HEK293 (cell line): ENCODE results near the gene TPMT.

ENCODE experiments used
- FEZF1 ChIP-seq: fragments of 450-650 bp; formaldehyde crosslinking; IDR thresholded peaks from 2 replicates; pipeline ENCODE4 v1.5.1; 2016; ENCODE audit warnings: missing biosample characterization, missing genetic modification characterization
- HOXA7 ChIP-seq: sonication (generic); formaldehyde crosslinking; IDR thresholded peaks from 2 replicates; pipeline ENCODE4 v1.8.1; 2022; ENCODE audit warnings: missing genetic modification reagents, borderline replicate concordance
- HOXD13 ChIP-seq: sonication (generic); formaldehyde crosslinking; IDR thresholded peaks from 2 replicates; pipeline ENCODE4 v1.8.0; 2022; ENCODE audit warnings: missing genetic modification reagents, borderline replicate concordance
- KLF10 ChIP-seq: fragments of 450-650 bp; IDR thresholded peaks from 2 replicates; pipeline ENCODE4 v1.5.1; 2018; ENCODE audit warnings: missing biosample characterization, mild to moderate bottlenecking, missing genetic modification characterization
- KLF16 ChIP-seq: fragments of 450-650 bp; formaldehyde crosslinking; IDR thresholded peaks from 2 replicates; pipeline ENCODE4 v1.5.1; 2017; ENCODE audit warnings: missing biosample characterization, missing genetic modification characterization
- KLF7 ChIP-seq: fragments of 450-650 bp; formaldehyde crosslinking; IDR thresholded peaks from 2 replicates; pipeline ENCODE4 v1.5.1; 2016; ENCODE audit warnings: missing biosample characterization, missing genetic modification characterization, borderline replicate concordance
- KLF9 ChIP-seq: fragments of 450-650 bp; formaldehyde crosslinking; IDR thresholded peaks from 2 replicates; pipeline ENCODE4 v1.5.1; 2016; ENCODE audit warnings: missing biosample characterization, missing genetic modification characterization, low read depth
- OSR2 ChIP-seq: fragments of 450-650 bp; formaldehyde crosslinking; IDR thresholded peaks from 2 replicates; pipeline ENCODE4 v1.5.1; 2016; ENCODE audit warnings: missing biosample characterization, missing genetic modification characterization
- PRDM1 ChIP-seq: fragments of 450-650 bp; formaldehyde crosslinking; IDR thresholded peaks from 2 replicates; pipeline ENCODE4; 2016; ENCODE audit warnings: missing biosample characterization, missing genetic modification characterization
- SCRT2 ChIP-seq: fragments of 450-650 bp; formaldehyde crosslinking; IDR thresholded peaks from 2 replicates; pipeline ENCODE4 v1.5.1; 2016; ENCODE audit warnings: missing biosample characterization, missing genetic modification characterization
- SP7 ChIP-seq: fragments of 450-650 bp; formaldehyde crosslinking; IDR thresholded peaks from 2 replicates; pipeline ENCODE4 v1.5.1; 2016; ENCODE audit warnings: missing biosample characterization, missing genetic modification characterization
- ZNF133 ChIP-seq: fragments of 450-650 bp; formaldehyde crosslinking; IDR thresholded peaks from 2 replicates; pipeline ENCODE4 v1.5.1; 2016; ENCODE audit warnings: missing biosample characterization, missing genetic modification characterization
- ZNF19 ChIP-seq: fragments of 450-650 bp; formaldehyde crosslinking; IDR thresholded peaks from 2 replicates; pipeline ENCODE4; 2016; ENCODE audit warnings: missing biosample characterization, missing genetic modification characterization, low read depth
- ZNF404 ChIP-seq: fragments of 450-650 bp; formaldehyde crosslinking; IDR thresholded peaks from 2 replicates; pipeline ENCODE4 v1.5.1; 2017; ENCODE audit warnings: missing biosample characterization, missing genetic modification characterization
- ZNF48 ChIP-seq: fragments of 450-650 bp; formaldehyde crosslinking; IDR thresholded peaks from 2 replicates; pipeline ENCODE4 v1.5.1; 2016; ENCODE audit warnings: missing biosample characterization, missing genetic modification characterization
- ZNF510 ChIP-seq: fragments of 450-650 bp; formaldehyde crosslinking; IDR thresholded peaks from 2 replicates; pipeline ENCODE4 v1.5.1; 2018; ENCODE audit warnings: mild to moderate bottlenecking, missing genetic modification characterization, missing biosample characterization; ENCODE audit not compliant: insufficient replicate concordance
- ZNF514 ChIP-seq: fragments of 450-650 bp; formaldehyde crosslinking; IDR thresholded peaks from 2 replicates; pipeline ENCODE4 v1.5.1; 2016; ENCODE audit warnings: missing biosample characterization, missing genetic modification characterization
- ZNF561 ChIP-seq: fragments of 450-650 bp; IDR thresholded peaks from 2 replicates; pipeline ENCODE4 v1.5.1; 2018; ENCODE audit warnings: missing biosample characterization, missing genetic modification characterization, borderline replicate concordance
- ZNF623 ChIP-seq: fragments of 450-650 bp; formaldehyde crosslinking; IDR thresholded peaks from 2 replicates; pipeline ENCODE4 v1.5.1; 2016; ENCODE audit warnings: missing biosample characterization, missing genetic modification characterization
- ZNF768 ChIP-seq: fragments of 450-650 bp; formaldehyde crosslinking; IDR thresholded peaks from 2 replicates; pipeline ENCODE4 v1.5.1; 2018; ENCODE audit warnings: missing biosample characterization, mild to moderate bottlenecking, missing genetic modification characterization
- ZNF785 ChIP-seq: fragments of 450-650 bp; formaldehyde crosslinking; IDR thresholded peaks from 2 replicates; pipeline ENCODE4 v1.5.1; 2016; ENCODE audit warnings: missing biosample characterization, missing genetic modification characterization
- TF ChIP-seq, protein P1 (sequence below): fragments of 450-650 bp; formaldehyde crosslinking; IDR thresholded peaks from 2 replicates; pipeline ENCODE4 v1.5.1; 2017; ENCODE audit warnings: missing biosample characterization, missing genetic modification characterization
- TF ChIP-seq, protein P2 (sequence below): fragments of 450-650 bp; formaldehyde crosslinking; IDR thresholded peaks from 2 replicates; pipeline ENCODE4 v1.5.0; 2017; ENCODE audit warnings: missing biosample characterization, missing genetic modification characterization, borderline replicate concordance
- TF ChIP-seq, protein P3 (sequence below): fragments of 450-650 bp; formaldehyde crosslinking; IDR thresholded peaks from 2 replicates; pipeline ENCODE4 v1.5.1; 2016; ENCODE audit warnings: missing biosample characterization, missing genetic modification characterization, borderline replicate concordance
- TF ChIP-seq, protein P4 (sequence below): fragments of 450-650 bp; formaldehyde crosslinking; IDR thresholded peaks from 2 replicates; pipeline ENCODE4 v1.5.1; 2016; ENCODE audit warnings: missing biosample characterization, missing genetic modification characterization, borderline replicate concordance
- TF ChIP-seq, protein P5 (sequence below): fragments of 450-650 bp; formaldehyde crosslinking; IDR thresholded peaks from 2 replicates; pipeline ENCODE4 v1.5.1; 2016; ENCODE audit warnings: missing biosample characterization, missing genetic modification characterization
- TF ChIP-seq, protein P6 (sequence below): fragments of 450-650 bp; IDR thresholded peaks from 2 replicates; pipeline ENCODE4 v1.5.1; 2018; ENCODE audit warnings: missing biosample characterization, mild to moderate bottlenecking, missing genetic modification characterization

The TPMT gene

DNA sequence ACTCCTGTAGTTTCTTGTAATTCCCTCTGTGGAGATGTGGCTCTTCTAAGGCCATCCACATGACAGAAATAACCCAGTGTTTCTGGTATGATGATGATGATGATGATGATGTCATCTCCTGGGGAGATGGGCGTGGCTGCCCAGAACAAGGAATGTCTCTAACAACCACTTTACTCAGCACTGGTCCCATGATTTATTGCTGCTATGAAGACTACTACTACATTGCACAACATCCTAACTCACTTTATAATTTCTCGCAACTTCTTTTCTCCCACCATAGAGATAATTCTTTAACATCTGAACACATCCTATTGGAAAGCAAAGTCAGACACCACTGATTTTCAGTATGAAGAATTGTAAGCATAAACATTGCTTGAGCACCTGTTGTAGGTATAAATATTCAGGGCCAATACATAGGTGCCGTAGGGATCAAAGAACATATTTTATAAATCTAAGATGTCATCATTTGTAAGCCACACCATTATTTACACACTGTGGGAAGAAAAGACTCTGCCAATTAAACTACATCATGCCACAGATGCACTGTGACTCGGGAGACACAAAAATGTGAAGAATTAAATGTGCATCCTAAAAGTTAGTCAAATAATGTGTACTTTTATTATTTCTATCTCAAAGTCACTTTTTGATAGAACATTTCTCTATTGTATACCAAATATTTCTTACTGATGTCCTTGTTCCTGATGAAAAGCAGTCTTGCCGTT lies 6.4 kb downstream of the TPMT start (continued):
- TF ChIP-seq PRDM1 (tag by site-specific recombination) (peak; percentile 54; the same call in 1 of the 2 replicates), ZNF133 (tag by site-specific recombination) (no peak), ZNF768 (tag by site-specific recombination) (no peak), KLF16 (tag by site-specific recombination) (no peak), HOXA7 (CRISPR knock-in tag) (no peak), ZNF561 (tag by site-specific recombination) (no peak), ZNF514 (tag by site-specific recombination) (no peak), KLF10 (peak; percentile 63), KLF7 (0 out of 2 replicates have a peak, but pooled peaks have one; percentile 46), ZNF785 (tag by site-specific recombination) (no peak), ZNF19 (tag by site-specific recombination) (no peak), HOXD13 (CRISPR knock-in tag) (no peak), ZNF48 (tag by site-specific recombination) (no peak), SP7 (peak; percentile 93), FEZF1 (tag by site-specific recombination) (no peak), OSR2 (tag by site-specific recombination) (no peak), ZNF404 (no peak), SCRT2 (tag by site-specific recombination) (peak; percentile 63; the same call in 1 of the 2 replicates), KLF9 (tag by site-specific recombination) (peak; percentile 49; the same call in 1 of the 2 replicates), ZNF510 (tag by site-specific recombination) (no peak), ZNF623 (tag by site-specific recombination) (no peak)
- TF ChIP-seq, protein P1, sequence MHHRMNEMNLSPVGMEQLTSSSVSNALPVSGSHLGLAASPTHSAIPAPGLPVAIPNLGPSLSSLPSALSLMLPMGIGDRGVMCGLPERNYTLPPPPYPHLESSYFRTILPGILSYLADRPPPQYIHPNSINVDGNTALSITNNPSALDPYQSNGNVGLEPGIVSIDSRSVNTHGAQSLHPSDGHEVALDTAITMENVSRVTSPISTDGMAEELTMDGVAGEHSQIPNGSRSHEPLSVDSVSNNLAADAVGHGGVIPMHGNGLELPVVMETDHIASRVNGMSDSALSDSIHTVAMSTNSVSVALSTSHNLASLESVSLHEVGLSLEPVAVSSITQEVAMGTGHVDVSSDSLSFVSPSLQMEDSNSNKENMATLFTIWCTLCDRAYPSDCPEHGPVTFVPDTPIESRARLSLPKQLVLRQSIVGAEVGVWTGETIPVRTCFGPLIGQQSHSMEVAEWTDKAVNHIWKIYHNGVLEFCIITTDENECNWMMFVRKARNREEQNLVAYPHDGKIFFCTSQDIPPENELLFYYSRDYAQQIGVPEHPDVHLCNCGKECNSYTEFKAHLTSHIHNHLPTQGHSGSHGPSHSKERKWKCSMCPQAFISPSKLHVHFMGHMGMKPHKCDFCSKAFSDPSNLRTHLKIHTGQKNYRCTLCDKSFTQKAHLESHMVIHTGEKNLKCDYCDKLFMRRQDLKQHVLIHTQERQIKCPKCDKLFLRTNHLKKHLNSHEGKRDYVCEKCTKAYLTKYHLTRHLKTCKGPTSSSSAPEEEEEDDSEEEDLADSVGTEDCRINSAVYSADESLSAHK: no peak
- TF ChIP-seq, protein P2, sequence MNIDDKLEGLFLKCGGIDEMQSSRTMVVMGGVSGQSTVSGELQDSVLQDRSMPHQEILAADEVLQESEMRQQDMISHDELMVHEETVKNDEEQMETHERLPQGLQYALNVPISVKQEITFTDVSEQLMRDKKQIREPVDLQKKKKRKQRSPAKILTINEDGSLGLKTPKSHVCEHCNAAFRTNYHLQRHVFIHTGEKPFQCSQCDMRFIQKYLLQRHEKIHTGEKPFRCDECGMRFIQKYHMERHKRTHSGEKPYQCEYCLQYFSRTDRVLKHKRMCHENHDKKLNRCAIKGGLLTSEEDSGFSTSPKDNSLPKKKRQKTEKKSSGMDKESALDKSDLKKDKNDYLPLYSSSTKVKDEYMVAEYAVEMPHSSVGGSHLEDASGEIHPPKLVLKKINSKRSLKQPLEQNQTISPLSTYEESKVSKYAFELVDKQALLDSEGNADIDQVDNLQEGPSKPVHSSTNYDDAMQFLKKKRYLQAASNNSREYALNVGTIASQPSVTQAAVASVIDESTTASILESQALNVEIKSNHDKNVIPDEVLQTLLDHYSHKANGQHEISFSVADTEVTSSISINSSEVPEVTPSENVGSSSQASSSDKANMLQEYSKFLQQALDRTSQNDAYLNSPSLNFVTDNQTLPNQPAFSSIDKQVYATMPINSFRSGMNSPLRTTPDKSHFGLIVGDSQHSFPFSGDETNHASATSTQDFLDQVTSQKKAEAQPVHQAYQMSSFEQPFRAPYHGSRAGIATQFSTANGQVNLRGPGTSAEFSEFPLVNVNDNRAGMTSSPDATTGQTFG (tag by site-specific recombination): no peak
- TF ChIP-seq, protein P3, sequence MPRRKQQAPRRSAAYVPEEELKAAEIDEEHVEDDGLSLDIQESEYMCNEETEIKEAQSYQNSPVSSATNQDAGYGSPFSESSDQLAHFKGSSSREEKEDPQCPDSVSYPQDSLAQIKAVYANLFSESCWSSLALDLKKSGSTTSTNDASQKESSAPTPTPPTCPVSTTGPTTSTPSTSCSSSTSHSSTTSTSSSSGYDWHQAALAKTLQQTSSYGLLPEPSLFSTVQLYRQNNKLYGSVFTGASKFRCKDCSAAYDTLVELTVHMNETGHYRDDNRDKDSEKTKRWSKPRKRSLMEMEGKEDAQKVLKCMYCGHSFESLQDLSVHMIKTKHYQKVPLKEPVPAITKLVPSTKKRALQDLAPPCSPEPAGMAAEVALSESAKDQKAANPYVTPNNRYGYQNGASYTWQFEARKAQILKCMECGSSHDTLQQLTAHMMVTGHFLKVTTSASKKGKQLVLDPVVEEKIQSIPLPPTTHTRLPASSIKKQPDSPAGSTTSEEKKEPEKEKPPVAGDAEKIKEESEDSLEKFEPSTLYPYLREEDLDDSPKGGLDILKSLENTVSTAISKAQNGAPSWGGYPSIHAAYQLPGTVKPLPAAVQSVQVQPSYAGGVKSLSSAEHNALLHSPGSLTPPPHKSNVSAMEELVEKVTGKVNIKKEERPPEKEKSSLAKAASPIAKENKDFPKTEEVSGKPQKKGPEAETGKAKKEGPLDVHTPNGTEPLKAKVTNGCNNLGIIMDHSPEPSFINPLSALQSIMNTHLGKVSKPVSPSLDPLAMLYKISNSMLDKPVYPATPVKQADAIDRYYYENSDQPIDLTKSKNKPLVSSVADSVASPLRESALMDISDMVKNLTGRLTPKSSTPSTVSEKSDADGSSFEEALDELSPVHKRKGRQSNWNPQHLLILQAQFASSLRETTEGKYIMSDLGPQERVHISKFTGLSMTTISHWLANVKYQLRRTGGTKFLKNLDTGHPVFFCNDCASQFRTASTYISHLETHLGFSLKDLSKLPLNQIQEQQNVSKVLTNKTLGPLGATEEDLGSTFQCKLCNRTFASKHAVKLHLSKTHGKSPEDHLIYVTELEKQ (tag by site-specific recombination): peak; percentile 48; the same call in 1 of the 2 replicates
- TF ChIP-seq, protein P4, sequence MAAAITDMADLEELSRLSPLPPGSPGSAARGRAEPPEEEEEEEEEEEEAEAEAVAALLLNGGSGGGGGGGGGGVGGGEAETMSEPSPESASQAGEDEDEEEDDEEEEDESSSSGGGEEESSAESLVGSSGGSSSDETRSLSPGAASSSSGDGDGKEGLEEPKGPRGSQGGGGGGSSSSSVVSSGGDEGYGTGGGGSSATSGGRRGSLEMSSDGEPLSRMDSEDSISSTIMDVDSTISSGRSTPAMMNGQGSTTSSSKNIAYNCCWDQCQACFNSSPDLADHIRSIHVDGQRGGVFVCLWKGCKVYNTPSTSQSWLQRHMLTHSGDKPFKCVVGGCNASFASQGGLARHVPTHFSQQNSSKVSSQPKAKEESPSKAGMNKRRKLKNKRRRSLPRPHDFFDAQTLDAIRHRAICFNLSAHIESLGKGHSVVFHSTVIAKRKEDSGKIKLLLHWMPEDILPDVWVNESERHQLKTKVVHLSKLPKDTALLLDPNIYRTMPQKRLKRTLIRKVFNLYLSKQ (tag by site-specific recombination): no peak
- TF ChIP-seq, protein P5, sequence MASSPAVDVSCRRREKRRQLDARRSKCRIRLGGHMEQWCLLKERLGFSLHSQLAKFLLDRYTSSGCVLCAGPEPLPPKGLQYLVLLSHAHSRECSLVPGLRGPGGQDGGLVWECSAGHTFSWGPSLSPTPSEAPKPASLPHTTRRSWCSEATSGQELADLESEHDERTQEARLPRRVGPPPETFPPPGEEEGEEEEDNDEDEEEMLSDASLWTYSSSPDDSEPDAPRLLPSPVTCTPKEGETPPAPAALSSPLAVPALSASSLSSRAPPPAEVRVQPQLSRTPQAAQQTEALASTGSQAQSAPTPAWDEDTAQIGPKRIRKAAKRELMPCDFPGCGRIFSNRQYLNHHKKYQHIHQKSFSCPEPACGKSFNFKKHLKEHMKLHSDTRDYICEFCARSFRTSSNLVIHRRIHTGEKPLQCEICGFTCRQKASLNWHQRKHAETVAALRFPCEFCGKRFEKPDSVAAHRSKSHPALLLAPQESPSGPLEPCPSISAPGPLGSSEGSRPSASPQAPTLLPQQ: 0 out of 2 replicates have a peak, but pooled peaks have one; percentile 15
- TF ChIP-seq, protein P6, sequence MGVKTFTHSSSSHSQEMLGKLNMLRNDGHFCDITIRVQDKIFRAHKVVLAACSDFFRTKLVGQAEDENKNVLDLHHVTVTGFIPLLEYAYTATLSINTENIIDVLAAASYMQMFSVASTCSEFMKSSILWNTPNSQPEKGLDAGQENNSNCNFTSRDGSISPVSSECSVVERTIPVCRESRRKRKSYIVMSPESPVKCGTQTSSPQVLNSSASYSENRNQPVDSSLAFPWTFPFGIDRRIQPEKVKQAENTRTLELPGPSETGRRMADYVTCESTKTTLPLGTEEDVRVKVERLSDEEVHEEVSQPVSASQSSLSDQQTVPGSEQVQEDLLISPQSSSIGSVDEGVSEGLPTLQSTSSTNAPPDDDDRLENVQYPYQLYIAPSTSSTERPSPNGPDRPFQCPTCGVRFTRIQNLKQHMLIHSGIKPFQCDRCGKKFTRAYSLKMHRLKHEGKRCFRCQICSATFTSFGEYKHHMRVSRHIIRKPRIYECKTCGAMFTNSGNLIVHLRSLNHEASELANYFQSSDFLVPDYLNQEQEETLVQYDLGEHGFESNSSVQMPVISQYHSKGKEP (tag by site-specific recombination): no peak
